HG02759 (cell line): ENCODE results near the gene ANO2.

Experiments used
- ATAC-seq: cut with Tn5 transposase; IDR thresholded peaks from one replicate; pipeline ENCODE4 v1.9.1; 2021; ENCODE audit warnings: mild to moderate bottlenecking, moderate library complexity; ENCODE audit not compliant: unreplicated experiment

ANO2 gene

GRCh38 chr12:5522432-5523335 is 422.4 kb downstream of the ANO2 start:
- ATAC-seq, result no peak

GRCh38 chr12:5521456-5522325 is 423.4 kb downstream of the ANO2 start:
- no peak for ATAC-seq

GRCh38 chr12:5520831-5521230 is 424.2 kb downstream of the ANO2 start:
- ATAC-seq, result no peak

GRCh38 chr12:5520037-5520436 is 425.0 kb downstream of the ANO2 start:
- ATAC-seq, result no peak

- no peak for ATAC-seq
Observed at GRCh38 chr12:5518584-5519365, 426.3 kb downstream of the ANO2 start.

- no peak for ATAC-seq
Observed at GRCh38 chr12:5516371-5517241, 428.5 kb downstream of the ANO2 start.

- no peak for ATAC-seq
Observed at GRCh38 chr12:5515458-5515857, 429.6 kb downstream of the ANO2 start.

- no peak for ATAC-seq
Observed at GRCh38 chr12:5514545-5514944, 430.5 kb downstream of the ANO2 start.

- no peak for ATAC-seq
Observed at GRCh38 chr12:5514016-5514415, 431.0 kb downstream of the ANO2 start.

- no peak for ATAC-seq
Observed at GRCh38 chr12:5513406-5513805, 431.7 kb downstream of the ANO2 start.
